GM21786 (cell line): ENCODE measurements around the gene CORO6.
"Not testable (repeated sequence)": the region's sequence is repeated elsewhere in the genome, so short reads cannot be mapped to it uniquely, and the experiment has no call there.

ENCODE experiments used
- ATAC-seq: cut with Tn5 transposase; IDR thresholded peaks from one replicate; pipeline ENCODE4 v1.9.1; 2021; ENCODE audit not compliant: unreplicated experiment

The CORO6 gene

GRCh38 chr17:29622337-29623282 is at the start of gene CORO6:
Gene CORO6, minus strand, starts transcription at chr17:29622912. Its CDS starts 1,491 bp downstream, at chr17:29621421.
- peak; percentile 43 for ATAC-seq

- no peak for ATAC-seq
These were observed 48.9 kb upstream of the CORO6 start for GRCh38 chr17:29671661-29672060.

GRCh38 chr17:29669266-29669665 is 46.6 kb upstream of the CORO6 start:
- ATAC-seq: no peak

- no peak for ATAC-seq
These were observed 45.3 kb upstream of the CORO6 start for GRCh38 chr17:29667969-29668368.

GRCh38 chr17:29665481-29665810 is 42.7 kb upstream of the CORO6 start:
- no peak for ATAC-seq

GRCh38 chr17:29664743-29665480 is 42.2 kb upstream of the CORO6 start:
- ATAC-seq: no peak

- no peak for ATAC-seq
These were observed 40.4 kb upstream of the CORO6 start for GRCh38 chr17:29663155-29663554.

GRCh38 chr17:29661213-29661612 is 38.5 kb upstream of the CORO6 start:
- no peak for ATAC-seq

- no peak for ATAC-seq
These were observed 36.4 kb upstream of the CORO6 start for GRCh38 chr17:29659155-29659554.

- no peak for ATAC-seq
These were observed 32.6 kb upstream of the CORO6 start for GRCh38 chr17:29655323-29655722.

GRCh38 chr17:29653995-29654714 is 31.4 kb upstream of the CORO6 start:
- ATAC-seq: no peak

GRCh38 chr17:29652976-29653375 is 30.3 kb upstream of the CORO6 start:
- no peak for ATAC-seq

- not testable (repeated sequence) for ATAC-seq
These were observed 29.2 kb upstream of the CORO6 start for GRCh38 chr17:29651913-29652312.

GRCh38 chr17:29650396-29650795 is 27.7 kb upstream of the CORO6 start:
- ATAC-seq: no peak

- ATAC-seq: no peak
These were observed 26.6 kb upstream of the CORO6 start for GRCh38 chr17:29649359-29649758.

GRCh38 chr17:29648005-29648404 is 25.3 kb upstream of the CORO6 start:
- no peak for ATAC-seq

- ATAC-seq: no peak
These were observed 22.9 kb upstream of the CORO6 start for GRCh38 chr17:29645515-29646051.

GRCh38 chr17:29643817-29644160 is 21.1 kb upstream of the CORO6 start:
- ATAC-seq: no peak

GRCh38 chr17:29642171-29642611 is 19.5 kb upstream of the CORO6 start:
- ATAC-seq: no peak

GRCh38 chr17:29640981-29641642 is 18.4 kb upstream of the CORO6 start:
- no peak for ATAC-seq

- no peak for ATAC-seq
These were observed 17.7 kb upstream of the CORO6 start for GRCh38 chr17:29640413-29640812.
